BLaER1 treated with 17β-estradiol and CSF1 and Interleukin-3, amounts not matched to agents 10 nM and 100 nM (cell line): ENCODE data around the gene TOP3A.

ENCODE experiments used
- H3K27ac ChIP-seq, 11 experiments: shearing (Covaris generic); formaldehyde crosslinking; 2 replicates each; pipeline ENCODE4 v1.8.1; 2022
- H3K27me3 ChIP-seq, 11 experiments: shearing (Covaris generic); formaldehyde crosslinking; 2 replicates each; pipeline ENCODE4 v1.8.1; 2022
- H3K36me3 ChIP-seq, 11 experiments: shearing (Covaris generic); formaldehyde crosslinking; 2 replicates each; pipeline ENCODE4 v1.8.1; 2022
- H3K4me1 ChIP-seq, 10 experiments: shearing (Covaris generic); formaldehyde crosslinking; 2 replicates each; pipeline ENCODE4 v1.8.1; 2022
- H3K4me2 ChIP-seq, 11 experiments: shearing (Covaris generic); formaldehyde crosslinking; 2 replicates each; pipeline ENCODE4 v1.8.1; 2022
- H3K4me3 ChIP-seq, 10 experiments: shearing (Covaris generic); formaldehyde crosslinking; 2 replicates each; pipeline ENCODE4 v1.8.1; 2022
- H3K9ac ChIP-seq, 11 experiments: shearing (Covaris generic); formaldehyde crosslinking; 2 replicates each; pipeline ENCODE4 v1.8.1; 2022
- H3K9me3 ChIP-seq, 11 experiments: shearing (Covaris generic); formaldehyde crosslinking; replicated peaks in 1 of 11; 2 replicates each; pipeline ENCODE4 v1.8.1; 2022
- H4K20me1 ChIP-seq, 11 experiments: shearing (Covaris generic); formaldehyde crosslinking; 2 replicates each; pipeline ENCODE4 v1.8.1; 2022
- Cebpa-rat ChIP-seq, 11 experiments: shearing (Covaris generic); IDR thresholded peaks; 2 replicates each; pipeline ENCODE4 v1.8.1; 2022

The TOP3A gene, protein sequence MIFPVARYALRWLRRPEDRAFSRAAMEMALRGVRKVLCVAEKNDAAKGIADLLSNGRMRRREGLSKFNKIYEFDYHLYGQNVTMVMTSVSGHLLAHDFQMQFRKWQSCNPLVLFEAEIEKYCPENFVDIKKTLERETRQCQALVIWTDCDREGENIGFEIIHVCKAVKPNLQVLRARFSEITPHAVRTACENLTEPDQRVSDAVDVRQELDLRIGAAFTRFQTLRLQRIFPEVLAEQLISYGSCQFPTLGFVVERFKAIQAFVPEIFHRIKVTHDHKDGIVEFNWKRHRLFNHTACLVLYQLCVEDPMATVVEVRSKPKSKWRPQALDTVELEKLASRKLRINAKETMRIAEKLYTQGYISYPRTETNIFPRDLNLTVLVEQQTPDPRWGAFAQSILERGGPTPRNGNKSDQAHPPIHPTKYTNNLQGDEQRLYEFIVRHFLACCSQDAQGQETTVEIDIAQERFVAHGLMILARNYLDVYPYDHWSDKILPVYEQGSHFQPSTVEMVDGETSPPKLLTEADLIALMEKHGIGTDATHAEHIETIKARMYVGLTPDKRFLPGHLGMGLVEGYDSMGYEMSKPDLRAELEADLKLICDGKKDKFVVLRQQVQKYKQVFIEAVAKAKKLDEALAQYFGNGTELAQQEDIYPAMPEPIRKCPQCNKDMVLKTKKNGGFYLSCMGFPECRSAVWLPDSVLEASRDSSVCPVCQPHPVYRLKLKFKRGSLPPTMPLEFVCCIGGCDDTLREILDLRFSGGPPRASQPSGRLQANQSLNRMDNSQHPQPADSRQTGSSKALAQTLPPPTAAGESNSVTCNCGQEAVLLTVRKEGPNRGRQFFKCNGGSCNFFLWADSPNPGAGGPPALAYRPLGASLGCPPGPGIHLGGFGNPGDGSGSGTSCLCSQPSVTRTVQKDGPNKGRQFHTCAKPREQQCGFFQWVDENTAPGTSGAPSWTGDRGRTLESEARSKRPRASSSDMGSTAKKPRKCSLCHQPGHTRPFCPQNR

GRCh38 chr17:18314731-18315561, at the start of gene TOP3A, which contains the start of gene SMCR8:
Gene TOP3A (minus strand): TSS chr17:18314994. CDS start chr17:18314778, 216 bp downstream.
Gene SMCR8 (plus strand): TSS chr17:18315293. CDS start chr17:18315790, 497 bp downstream.
- H3K9me3 ChIP-seq: peaks cover 0 to 15% (median 0%) of the 10 kb centered on the region in 11 experiments; a peak in 4 of 22 replicates
- TF ChIP-seq Cebpa-rat (IDR thresholded peaks at IDR 0.05): no peak
- H3K4me2 ChIP-seq: peak within 1 kb of the TSS; percentile 92 to 99 (median 96)
- H3K27ac ChIP-seq: peak within 1 kb of the TSS; percentile 91 to 100 (median 94)
- no peaks in the 10 kb centered on the region for H3K27me3 ChIP-seq
- peaks cover 58 to 77% (median 68%) of the 10 kb centered on the region in 10 experiments for H3K4me1 ChIP-seq
- peaks cover 57 to 82% (median 75%) of the 10 kb centered on the region in 11 experiments for H4K20me1 ChIP-seq
- peaks cover 40 to 72% (median 61%) of the 10 kb centered on the region in 11 experiments for H3K36me3 ChIP-seq
- H3K4me3 ChIP-seq: peak within 1 kb of the TSS; percentile 70 to 97 (median 88)
- H3K9ac ChIP-seq: peak within 1 kb of the TSS; percentile 85 to 99 (median 96)

- TF ChIP-seq Cebpa-rat (IDR thresholded peaks at IDR 0.05): no peak
- Histone ChIP-seq H3K4me3 (peak overlapping the region in 1 of 10 experiments; percentile 91; a peak in 2 of 20 replicates), H3K9me3 (peaks cover 6 to 8% (median 7%) of the 10 kb centered on the region in 11 experiments; a peak in 14 of 22 replicates), H3K9ac (no peak overlapping the region), H3K36me3 (peaks cover 5 to 21% (median 14%) of the 10 kb centered on the region in 11 experiments; a peak in 20 of 22 replicates), H3K4me1 (peaks cover 13 to 29% (median 21%) of the 10 kb centered on the region in 10 experiments), H3K27me3 (no peaks in the 10 kb centered on the region), H4K20me1 (peaks cover 0 to 3% (median 0%) of the 10 kb centered on the region in 11 experiments; a peak in 2 of 22 replicates), H3K4me2 (peak overlapping the region; percentile 57 to 98 (median 93); a peak in 19 of 22 replicates), H3K27ac (no peak overlapping the region)
Measured at GRCh38 chr17:18364166-18364565, 49.4 kb upstream of the TOP3A start.

GRCh38 chr17:18363101-18364049, 48.6 kb upstream of the TOP3A start, which contains the start of gene SHMT1:
Gene SHMT1 (minus strand): TSS chr17:18363550. CDS start chr17:18355981, 7,569 bp downstream.
- Histone ChIP-seq H3K27me3 (no peaks in the 10 kb centered on the region), H3K36me3 (peaks cover 9 to 29% (median 22%) of the 10 kb centered on the region in 11 experiments; a peak in 20 of 22 replicates), H3K9ac (peak within 1 kb of the TSS; percentile 79 to 89 (median 86)), H4K20me1 (peaks cover 0 to 3% (median 0%) of the 10 kb centered on the region in 11 experiments; a peak in 2 of 22 replicates), H3K4me1 (peaks cover 15 to 29% (median 21%) of the 10 kb centered on the region in 10 experiments), H3K4me3 (peak within 1 kb of the TSS; percentile 79 to 95 (median 90)), H3K9me3 (peaks cover 6 to 8% (median 7%) of the 10 kb centered on the region in 11 experiments; a peak in 14 of 22 replicates), H3K4me2 (peak within 1 kb of the TSS; percentile 71 to 98 (median 93)), H3K27ac (peak within 1 kb of the TSS; percentile 33 to 86 (median 78); a peak in 21 of 22 replicates)
- TF ChIP-seq Cebpa-rat (IDR thresholded peaks at IDR 0.05): no peak

GRCh38 chr17:18362698-18363100, 47.9 kb upstream of the TOP3A start:
- peaks cover 9 to 34% (median 25%) of the 10 kb centered on the region in 11 experiments; a peak in 20 of 22 replicates for H3K36me3 ChIP-seq
- peak overlapping the region; percentile 71 to 98 (median 93) for H3K4me2 ChIP-seq
- peak overlapping the region; percentile 79 to 95 (median 90) for H3K4me3 ChIP-seq
- TF ChIP-seq Cebpa-rat (IDR thresholded peaks at IDR 0.05): no peak
- H3K9me3 ChIP-seq: peaks cover 6 to 8% (median 7%) of the 10 kb centered on the region in 11 experiments; a peak in 14 of 22 replicates
- H3K27me3 ChIP-seq: no peaks in the 10 kb centered on the region
- H4K20me1 ChIP-seq: peaks cover 0 to 3% (median 0%) of the 10 kb centered on the region in 11 experiments; a peak in 2 of 22 replicates
- H3K9ac ChIP-seq: peak overlapping the region; percentile 79 to 89 (median 86)
- peaks cover 16 to 32% (median 22%) of the 10 kb centered on the region in 10 experiments for H3K4me1 ChIP-seq
- H3K27ac ChIP-seq: peak overlapping the region; percentile 33 to 86 (median 78); a peak in 21 of 22 replicates

GRCh38 chr17:18361837-18362697, 47.3 kb upstream of the TOP3A start:
- Histone ChIP-seq H4K20me1 (peaks cover 0 to 3% (median 0%) of the 10 kb centered on the region in 11 experiments; a peak in 2 of 22 replicates), H3K4me2 (peak overlapping the region; percentile 71 to 98 (median 93)), H3K9ac (peak overlapping the region; percentile 79 to 89 (median 86); a peak in 20 of 22 replicates), H3K27ac (peak overlapping the region in 7 of 11 experiments; percentile 76 to 86 (median 84); a peak in 14 of 22 replicates), H3K4me1 (peaks cover 16 to 38% (median 27%) of the 10 kb centered on the region in 10 experiments), H3K27me3 (no peaks in the 10 kb centered on the region), H3K36me3 (peaks cover 9 to 37% (median 26%) of the 10 kb centered on the region in 11 experiments; a peak in 20 of 22 replicates), H3K4me3 (peak overlapping the region; percentile 79 to 95 (median 90)), H3K9me3 (peaks cover 6 to 8% (median 7%) of the 10 kb centered on the region in 11 experiments; a peak in 14 of 22 replicates)
- TF ChIP-seq Cebpa-rat (IDR thresholded peaks at IDR 0.05): no peak

DNA sequence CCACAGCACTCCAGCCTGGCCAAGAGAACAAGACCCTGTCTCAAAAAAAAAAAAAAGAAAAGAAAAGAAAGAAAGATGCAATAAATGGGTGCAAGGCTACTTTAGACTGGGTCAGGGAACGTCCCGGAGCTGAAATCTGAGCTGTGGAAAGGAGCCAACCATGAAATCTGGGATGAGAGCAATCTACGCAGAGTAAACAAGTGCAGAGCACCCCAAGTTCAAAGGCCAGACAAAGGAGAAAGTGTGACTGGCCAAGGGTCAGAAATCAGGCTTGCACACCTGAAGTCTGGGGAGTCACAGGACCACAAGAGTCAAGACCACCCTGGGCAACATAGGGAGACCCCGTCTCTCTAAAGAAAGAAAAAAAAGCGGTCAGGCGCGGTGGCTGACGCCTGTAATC, 45.7 kb upstream of the TOP3A start:
- Histone ChIP-seq H3K9me3 (peaks cover 0 to under 1% (median 0%) of the 10 kb centered on the region in 11 experiments; a peak in 2 of 22 replicates), H3K4me2 (no peak overlapping the region), H4K20me1 (peaks cover 0 to 11% (median 0%) of the 10 kb centered on the region in 11 experiments; a peak in 2 of 22 replicates), H3K9ac (no peak overlapping the region), H3K36me3 (peaks cover 9 to 52% (median 38%) of the 10 kb centered on the region in 11 experiments; a peak in 21 of 22 replicates), H3K4me3 (no peak overlapping the region), H3K4me1 (peaks cover 21 to 54% (median 41%) of the 10 kb centered on the region in 10 experiments), H3K27ac (no peak overlapping the region), H3K27me3 (no peaks in the 10 kb centered on the region)
- no peak for TF ChIP-seq Cebpa-rat (IDR thresholded peaks at IDR 0.05)
